Neuronal stem cell (in vitro differentiated cells): ENCODE results near the gene EXPH5.
A peak's percentile ranks its signal among the peaks of the same experiment; 100 is the strongest.

ENCODE experiments used
- DNase-seq: peaks from one replicate; pipeline ENCODE4 v3.0.0-alpha.2; 2013; ENCODE audit warnings: low spot score
- H2AFZ ChIP-seq: one replicate; pipeline ENCODE4 v1.6.1; 2013; ENCODE audit warnings: mild to moderate bottlenecking, low read length, inconsistent platforms
- H2AK5ac ChIP-seq: 2 replicates; pipeline ENCODE4 v1.6.1; 2013; ENCODE audit warnings: low read depth, mild to moderate bottlenecking, inconsistent platforms, low read length, moderate library complexity, mixed read lengths
- H2BK120ac ChIP-seq: 2 replicates; pipeline ENCODE4 v1.6.1; 2013; ENCODE audit warnings: low read depth, mild to moderate bottlenecking, inconsistent platforms, low read length, moderate library complexity, mixed read lengths
- H2BK12ac ChIP-seq: one replicate; pipeline ENCODE4 v1.6.1; 2013; ENCODE audit warnings: low read length, inconsistent platforms
- H2BK15ac ChIP-seq: 2 replicates; pipeline ENCODE4 v1.6.1; 2013; ENCODE audit warnings: mild to moderate bottlenecking, low read length, inconsistent platforms, mixed read lengths
- H2BK5ac ChIP-seq: one replicate; pipeline ENCODE4 v1.6.1; 2013; ENCODE audit warnings: inconsistent platforms, mild to moderate bottlenecking, low read length, moderate library complexity
- H3K14ac ChIP-seq: one replicate; pipeline ENCODE4 v1.6.1; 2013; ENCODE audit warnings: low read length, inconsistent platforms
- H3K18ac ChIP-seq: 2 replicates; pipeline ENCODE4 v1.6.1; 2013; ENCODE audit warnings: low read length, inconsistent platforms
- H3K23ac ChIP-seq: 2 replicates; pipeline ENCODE4 v1.6.1; 2013; ENCODE audit warnings: low read depth, mild to moderate bottlenecking, mixed read lengths, low read length, inconsistent platforms; ENCODE audit not compliant: poor library complexity
- H3K27ac ChIP-seq: replicated peaks from 3 replicates; pipeline ENCODE4 v1.5.1; 2013; ENCODE audit warnings: low read length, inconsistent platforms
- H3K27me3 ChIP-seq, 3 experiments: 2 replicates each; pipeline ENCODE4 v1.6.1; 2013; ENCODE audit warnings: low read length in 3 of 3, mild to moderate bottlenecking in 2 of 3, inconsistent platforms in 1 of 3, low read depth in 1 of 3, mixed read lengths in 1 of 3, moderate library complexity in 1 of 3; ENCODE audit not compliant: control insufficient read depth in 3 of 3, insufficient read depth in 3 of 3
- H3K36me3 ChIP-seq, 2 donors: replicated peaks in 1 of 2; 2 replicates each; pipeline ENCODE4 v1.6.1; 2013; ENCODE audit warnings: low read length in 2 of 2; ENCODE audit not compliant: control insufficient read depth in 2 of 2, insufficient read depth in 2 of 2
- H3K4ac ChIP-seq: 2 replicates; pipeline ENCODE4 v1.6.1; 2013; ENCODE audit warnings: inconsistent platforms, mild to moderate bottlenecking, low read length, moderate library complexity
- H3K4me1 ChIP-seq, 2 donors: 1 replicate in 1 of 2; 2 replicates in 1 of 2; pipeline ENCODE4 v1.6.1; 2013; ENCODE audit warnings: low read length in 2 of 2, low read depth in 1 of 2; ENCODE audit not compliant: control insufficient read depth in 2 of 2, insufficient read depth in 1 of 2
- H3K4me2 ChIP-seq: one replicate; pipeline ENCODE4 v1.6.1; 2013; ENCODE audit warnings: mild to moderate bottlenecking, low read length, inconsistent platforms; ENCODE audit not compliant: insufficient read depth, poor library complexity, severe bottlenecking
- H3K4me3 ChIP-seq, 2 donors: 2 replicates each; pipeline ENCODE4 v1.5.1; 2013; ENCODE audit warnings: low read length in 2 of 2, mild to moderate bottlenecking in 2 of 2, inconsistent platforms in 1 of 2, moderate library complexity in 1 of 2
- H3K79me1 ChIP-seq: one replicate; pipeline ENCODE4 v1.6.1; 2013; ENCODE audit warnings: low read depth, mild to moderate bottlenecking, inconsistent platforms, low read length, moderate library complexity
- H3K9ac ChIP-seq: one replicate; pipeline ENCODE4 v1.6.1; 2013; ENCODE audit warnings: mild to moderate bottlenecking, low read depth, low read length, inconsistent platforms; ENCODE audit not compliant: poor library complexity
- H3K9me3 ChIP-seq, 2 donors: replicated peaks in 1 of 2; 2 replicates each; pipeline versions ENCODE3 to v1.6.1; 2013; ENCODE audit warnings: low read length in 2 of 2, mild to moderate bottlenecking in 2 of 2, inconsistent platforms in 1 of 2, low read depth in 1 of 2, mixed read lengths in 1 of 2, moderate library complexity in 1 of 2; ENCODE audit not compliant: control insufficient read depth in 2 of 2, insufficient read depth in 1 of 2
- H4K8ac ChIP-seq: one replicate; pipeline ENCODE4 v1.6.1; 2013; ENCODE audit warnings: low read depth, mild to moderate bottlenecking, inconsistent platforms, low read length, moderate library complexity
- H4K91ac ChIP-seq: one replicate; pipeline ENCODE4 v1.6.1; 2013; ENCODE audit warnings: low read length, low read depth, mild to moderate bottlenecking, inconsistent platforms; ENCODE audit not compliant: poor library complexity
- WGBS, 2 donors: extraction: QIAGEN DNeasy Blood & Tissue Kit; methylation state at CpG; one replicate each; pipeline ENCODE4 v1.1.7; 2013; ENCODE audit warnings: missing lambda C conversion rate in 2 of 2, mixed read lengths in 1 of 2; ENCODE audit not compliant: insufficient read length in 2 of 2, insufficient replicate concordance in 1 of 2; ENCODE audit errors: extremely low coverage in 2 of 2; 5-methylcytosine and 5-hydroxymethylcytosine counted together

The EXPH5 gene

DNA sequence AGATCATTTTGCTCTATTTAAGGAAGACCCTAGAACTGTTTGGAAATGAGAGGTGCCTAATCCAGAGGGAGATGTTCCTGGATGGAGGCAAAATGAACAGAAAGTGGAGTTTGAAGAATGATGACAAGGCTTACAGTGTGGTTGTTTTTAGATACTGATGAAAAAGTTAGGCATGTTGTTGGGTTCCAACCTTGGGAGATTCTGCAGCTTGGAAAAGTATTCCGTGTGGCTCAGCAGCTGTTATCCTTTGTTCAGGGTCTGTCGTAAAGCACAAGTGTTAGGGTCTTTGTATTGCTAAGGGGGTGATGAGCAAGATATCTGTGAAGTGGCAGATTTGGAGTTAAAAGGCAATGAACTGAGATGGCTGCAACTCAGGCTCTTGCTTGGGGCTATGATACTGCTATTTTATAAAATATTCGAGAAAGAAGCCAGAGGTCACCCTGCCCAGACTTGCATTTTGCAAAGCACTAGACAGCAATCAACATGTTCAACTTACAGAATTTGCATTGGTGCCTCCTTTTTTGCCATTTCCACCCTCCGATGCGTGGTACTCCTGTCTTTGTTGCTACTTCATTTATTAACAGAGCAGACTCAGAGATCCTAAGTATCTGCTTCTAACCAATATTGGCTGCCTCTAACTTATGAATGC is 50.1 kb downstream of the EXPH5 start:
- Histone ChIP-seq H2BK12ac (no peak overlapping the region), H3K18ac (no peak overlapping the region), H3K4me2 (no peak overlapping the region), H3K4ac (no peak overlapping the region), H3K4me3 (no peak overlapping the region), H3K9ac (no peak overlapping the region), H2BK5ac (no peak overlapping the region), H2AK5ac (no peak overlapping the region), H3K79me1 (no peaks in the 10 kb centered on the region), H3K27me3 (peaks cover 0 to 2% (median 0%) of the 10 kb centered on the region in 3 experiments), H3K36me3 (no peaks in the 10 kb centered on the region), H3K23ac (no peak overlapping the region), H4K91ac (no peak overlapping the region), H3K14ac (no peak overlapping the region), H2AFZ (no peak overlapping the region), H3K27ac (no peak overlapping the region), H4K8ac (no peak overlapping the region), H2BK120ac (no peak overlapping the region), H2BK15ac (no peak overlapping the region), H3K9me3 (no peaks in the 10 kb centered on the region), H3K4me1 (peaks cover 3 to 7% of the 10 kb centered on the region in 2 donors)
- DNase-seq = no peak
- WGBS, 2 donors = no CpG with 5 or more reads among the region's 5 CpGs

DNA sequence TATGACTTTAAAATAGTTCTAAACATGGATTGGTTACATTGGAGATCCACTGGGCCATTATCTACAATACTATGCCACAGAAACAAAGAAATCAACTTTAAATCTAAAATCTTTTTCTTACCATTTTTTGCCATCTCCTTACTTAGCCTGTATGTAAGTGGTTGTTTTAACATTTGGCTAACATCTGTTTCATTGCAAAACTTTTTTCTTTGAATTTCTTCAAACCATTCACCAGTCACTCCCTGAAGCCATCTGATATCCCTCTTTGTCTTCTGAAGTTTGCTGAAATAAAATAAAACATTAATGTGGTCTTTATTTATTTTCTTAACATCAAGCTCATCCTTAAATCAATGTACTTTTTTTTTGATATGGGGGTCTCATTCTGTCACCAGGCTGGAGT is 52.0 kb downstream of the EXPH5 start:
- Histone ChIP-seq H2AK5ac (no peak overlapping the region), H3K4ac (no peak overlapping the region), H2BK120ac (no peak overlapping the region), H3K4me2 (no peak overlapping the region), H3K4me3 (no peak overlapping the region), H3K9me3 (no peaks in the 10 kb centered on the region), H3K36me3 (no peaks in the 10 kb centered on the region), H2BK15ac (no peak overlapping the region), H2BK5ac (no peak overlapping the region), H3K27ac (no peak overlapping the region), H3K18ac (no peak overlapping the region), H4K91ac (no peak overlapping the region), H4K8ac (no peak overlapping the region), H3K9ac (no peak overlapping the region), H3K23ac (no peak overlapping the region), H3K14ac (no peak overlapping the region), H3K4me1 (peaks cover 9 to 11% of the 10 kb centered on the region in 2 donors), H2BK12ac (no peak overlapping the region), H3K79me1 (no peaks in the 10 kb centered on the region), H3K27me3 (peaks cover 0 to 2% (median 0%) of the 10 kb centered on the region in 3 experiments), H2AFZ (no peak overlapping the region)
- DNase-seq = no peak

- Histone ChIP-seq H3K4me3 (no peak overlapping the region), H3K4ac (no peak overlapping the region), H3K23ac (no peak overlapping the region), H4K8ac (no peak overlapping the region), H3K27ac (no peak overlapping the region), H2BK15ac (no peak overlapping the region), H3K9me3 (no peaks in the 10 kb centered on the region), H2AK5ac (no peak overlapping the region), H3K4me2 (no peak overlapping the region), H4K91ac (no peak overlapping the region), H2AFZ (peak overlapping the region; percentile 15), H3K9ac (no peak overlapping the region), H3K18ac (no peak overlapping the region), H2BK12ac (no peak overlapping the region), H3K27me3 (no peaks in the 10 kb centered on the region), H3K79me1 (no peaks in the 10 kb centered on the region), H2BK120ac (no peak overlapping the region), H3K4me1 (peaks cover 8 to 9% of the 10 kb centered on the region in 2 donors), H2BK5ac (no peak overlapping the region), H3K36me3 (no peaks in the 10 kb centered on the region), H3K14ac (no peak overlapping the region)
- no CpG with 5 or more reads among the region's 4 CpGs for WGBS, 2 donors
- DNase-seq = no peak
Observed at GRCh38 chr11:108538502-108538901, 55.1 kb downstream of the EXPH5 start.

GRCh38 chr11:108538022-108538424 is 55.5 kb downstream of the EXPH5 start:
- H3K27me3 ChIP-seq = no peaks in the 10 kb centered on the region
- no peak overlapping the region for H3K4ac ChIP-seq
- H3K4me1 ChIP-seq = peaks cover 8 to 9% of the 10 kb centered on the region in 2 donors
- H3K4me2 ChIP-seq = no peak overlapping the region
- no peak overlapping the region for H3K27ac ChIP-seq
- no peak overlapping the region for H2BK12ac ChIP-seq
- peak overlapping the region; percentile 15 for H2AFZ ChIP-seq
- H2BK5ac ChIP-seq = no peak overlapping the region
- no peak for DNase-seq
- H3K23ac ChIP-seq = no peak overlapping the region
- no peak overlapping the region for H4K8ac ChIP-seq
- no peaks in the 10 kb centered on the region for H3K79me1 ChIP-seq
- no peaks in the 10 kb centered on the region for H3K36me3 ChIP-seq
- no peak overlapping the region for H3K9ac ChIP-seq
- H3K9me3 ChIP-seq = no peaks in the 10 kb centered on the region
- H4K91ac ChIP-seq = no peak overlapping the region
- no peak overlapping the region for H2AK5ac ChIP-seq
- WGBS, 2 donors = no CpG with 5 or more reads among the region's 8 CpGs
- H3K18ac ChIP-seq = no peak overlapping the region
- no peak overlapping the region for H2BK15ac ChIP-seq
- no peak overlapping the region for H2BK120ac ChIP-seq
- H3K4me3 ChIP-seq = no peak overlapping the region
- H3K14ac ChIP-seq = no peak overlapping the region
